Stimulated activated CD4-positive, alpha-beta T cell treated with anti-CD3 and anti-CD28 coated beads, Interleukin-1b, Interleukin-23, amount 100 ng/mL, for 24 hours (primary cell): Measurements from ENCODE around the gene RPRML.

Experiments used
- DNase-seq, 4 experiments: peaks; one replicate each; pipeline ENCODE4 v3.0.0-alpha.2; 2020; ENCODE audit warnings: low read depth in 4 of 4, low spot score in 1 of 4

RPRML gene

DNA sequence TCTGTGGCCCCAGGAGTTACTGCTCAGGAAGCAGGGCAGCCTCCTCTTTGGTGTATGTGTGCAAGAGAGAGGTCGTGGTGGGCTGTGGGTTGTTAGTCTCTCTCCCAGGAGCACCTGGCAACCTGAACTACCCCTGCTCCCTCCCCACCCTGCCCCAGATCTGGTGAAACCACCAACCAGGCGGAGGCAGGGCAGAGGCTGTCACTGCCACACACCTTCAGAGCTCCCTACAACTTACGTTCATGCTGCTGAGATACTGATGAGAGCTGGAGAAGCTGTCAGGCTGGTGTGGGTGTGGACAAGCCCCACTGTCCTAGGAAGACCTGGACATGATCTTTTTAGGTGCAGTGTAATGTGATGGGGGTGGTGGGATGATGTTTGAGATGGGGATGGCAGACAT lies 31.8 kb downstream of the RPRML start:
- no peak for DNase-seq

GRCh38 chr17:46944931-46945330 lies 34.1 kb downstream of the RPRML start:
- no peak for DNase-seq

DNA sequence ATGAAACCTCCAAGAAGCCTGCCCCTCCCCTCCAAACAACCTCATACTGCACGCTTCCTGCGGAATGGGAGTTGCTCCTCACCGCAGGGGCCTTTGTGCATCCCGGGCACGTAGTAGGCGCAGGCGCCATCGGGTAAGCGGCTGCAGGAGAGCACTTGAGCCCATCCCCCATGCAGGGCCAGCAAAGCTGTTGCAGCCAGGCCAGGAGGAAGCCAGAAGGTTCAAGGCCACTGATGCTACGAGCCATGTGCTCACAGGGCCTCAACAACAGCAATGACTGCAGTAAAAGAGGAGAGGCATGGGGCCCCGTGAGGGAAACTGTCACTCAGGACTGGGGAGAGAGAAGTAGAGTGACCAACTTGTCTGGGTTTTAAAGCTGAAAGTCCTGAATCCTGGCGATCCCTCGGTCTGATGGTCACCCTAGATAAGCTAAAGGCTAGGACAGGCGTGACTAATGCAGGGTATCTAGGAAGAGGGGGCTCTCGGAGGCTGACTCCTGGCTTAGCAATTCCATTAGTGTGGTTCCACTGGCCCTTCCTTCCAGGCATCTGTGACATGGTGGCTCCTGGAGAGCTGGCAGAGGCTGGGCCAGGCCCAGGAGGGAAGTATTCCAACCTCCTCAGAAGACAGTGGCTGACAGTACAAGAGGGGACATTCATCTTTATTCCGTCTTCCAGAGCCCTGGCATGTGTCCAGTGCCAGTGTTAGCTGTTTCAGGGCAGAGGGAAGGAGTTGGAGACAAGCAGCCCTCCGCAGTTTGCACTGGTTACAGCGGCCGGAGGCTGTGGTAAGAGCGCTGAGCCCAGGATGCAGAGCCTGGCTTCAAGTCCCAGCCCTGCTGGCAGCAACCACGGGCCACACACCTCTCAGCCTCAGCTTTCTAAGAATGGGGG lies 35.3 kb downstream of the RPRML start:
- DNase-seq = no peak

DNA sequence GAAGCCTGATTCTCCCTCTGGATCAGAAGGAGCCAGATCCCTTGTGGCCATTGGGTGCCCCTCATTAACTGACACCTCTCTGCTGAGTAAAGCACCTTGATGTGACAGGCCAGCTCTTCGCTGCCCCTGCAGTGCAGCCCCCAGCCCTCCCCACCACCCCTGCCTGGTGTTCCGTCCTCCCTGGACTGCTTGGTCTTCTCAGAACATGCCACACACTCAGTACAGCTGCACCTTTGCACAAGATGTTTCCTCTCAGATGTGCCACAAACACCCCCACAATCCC lies 35.9 kb downstream of the RPRML start:
- DNase-seq = no peak

DNA sequence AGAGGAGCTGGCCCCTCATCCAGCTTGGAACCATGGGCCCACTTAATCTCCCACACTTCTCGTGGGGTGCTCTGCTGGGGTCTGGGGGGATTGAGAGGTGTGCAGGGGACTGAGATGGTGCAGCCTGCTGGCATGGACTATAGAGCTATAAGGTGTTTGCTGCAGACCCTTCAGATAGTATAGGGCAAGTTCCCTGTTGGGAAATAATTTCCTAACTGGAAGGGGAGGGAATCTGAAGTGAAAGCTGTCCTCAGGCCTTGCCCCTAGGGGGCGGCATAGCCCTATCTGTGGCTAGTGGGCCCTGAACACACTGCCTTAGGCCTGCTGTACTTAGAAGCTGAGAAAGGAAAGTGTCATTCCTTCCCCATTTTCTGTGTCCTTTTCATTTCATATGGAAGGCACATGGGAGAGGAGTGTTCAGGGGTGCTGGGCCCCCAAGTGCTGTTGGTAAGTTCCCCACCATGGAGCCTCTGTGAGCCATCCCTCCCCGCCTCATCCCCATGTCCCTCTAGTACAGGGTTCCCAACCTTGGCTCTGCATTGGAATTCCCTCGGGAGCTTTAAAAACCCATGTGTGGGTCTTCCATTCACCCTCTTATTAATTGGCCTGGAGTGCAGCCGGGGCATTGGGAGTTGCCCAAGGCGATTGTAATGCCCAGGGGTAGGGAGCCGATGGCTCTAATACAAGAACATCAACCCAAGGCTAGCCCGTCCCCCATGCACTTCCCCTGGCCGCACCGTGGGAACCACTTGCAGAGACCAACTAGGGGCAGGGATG lies 36.4 kb downstream of the RPRML start:
- peak in 1 of 4 experiments; percentile 26 for DNase-seq

GRCh38 chr17:46940692-46941404 lies 38.2 kb downstream of the RPRML start:
- DNase-seq = peak; percentile 27 to 59 (median 48)

GRCh38 chr17:46935658-46936266 lies 43.3 kb downstream of the RPRML start:
- DNase-seq = no peak

GRCh38 chr17:46931596-46931995 lies 47.5 kb downstream of the RPRML start:
- DNase-seq = no peak

DNA sequence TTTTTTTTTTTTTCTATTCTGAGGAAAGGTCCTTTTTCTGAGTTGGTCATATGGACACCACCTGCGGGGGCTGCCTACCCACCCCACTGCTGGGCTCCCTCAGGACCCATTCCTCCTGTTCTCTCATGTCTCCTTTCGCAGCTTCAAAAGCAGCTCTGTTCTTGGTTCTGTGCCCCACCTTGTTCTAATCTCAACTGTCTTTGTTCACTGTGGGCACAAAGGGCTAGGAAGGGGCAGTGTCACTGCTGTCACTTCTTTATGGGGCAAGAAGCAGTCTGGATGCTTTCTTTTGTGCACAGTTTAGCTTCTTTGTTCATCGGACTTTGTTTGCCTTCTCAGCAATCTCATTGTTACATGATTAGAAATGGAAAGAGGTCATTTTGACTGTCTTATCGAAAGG lies 49.0 kb downstream of the RPRML start:
- DNase-seq = no peak

GRCh38 chr17:46929413-46929812 lies 49.6 kb downstream of the RPRML start:
- no peak for DNase-seq

GRCh38 chr17:46928467-46929261 lies 50.4 kb downstream of the RPRML start:
- no peak for DNase-seq
